GM12878 (cell line): Measurements from ENCODE around the gene SCYL1. TPM values are rescaled to one million over a fixed set of nuclear protein-coding genes. Genes with fewer than 3 reads are reported as not detected.
A peak's percentile ranks its signal among the peaks of the same experiment; 100 is the strongest.

Experiments used
- ATAC-seq: fragments of 200-7000 bp; cut with Tn5 transposase; 3 replicates; pipeline ENCODE4 v1.9.1; 2020; ENCODE audit warnings: mild to moderate bottlenecking, moderate library complexity
- BruUV-seq: library from RNA; stranded (reverse); fragments of 400-500 nt; replicated peaks from 2 replicates; lab custom pipeline; 2021; lab: Mats Ljungman, UMichigan
- CTCF ChIA-PET: fragments of 300-600 bp; sonication (Branson Sonifier 250); formaldehyde crosslinking; extraction: SDS; loops from one replicate; lab custom pipeline; 2021; ENCODE audit warnings: inconsistent platforms; lab: Yijun Ruan, JAX
- POLR2A ChIA-PET: fragments of 350-600 bp; formaldehyde crosslinking; extraction: SDS; loops from one replicate; lab custom pipeline; 2021; ENCODE audit warnings: inconsistent platforms; lab: Charles Lee
- RAD21 ChIA-PET: fragments of 300-600 bp; sonication (Branson Sonifier 250); formaldehyde crosslinking; loops from one replicate; lab custom pipeline; 2023; ENCODE audit warnings: antibody characterized with exemption; ENCODE audit not compliant: unreplicated experiment; lab: Charles Lee
- SMC1A ChIA-PET: fragments of 300-600 bp; sonication (Branson Sonifier 250); formaldehyde crosslinking; loops from one replicate; lab custom pipeline; 2023; ENCODE audit not compliant: unreplicated experiment, uncharacterized antibody; lab: Charles Lee
- DNase-seq: peaks from one replicate; pipeline ENCODE4 v3.0.0-alpha.2; 2011; ENCODE audit warnings: low read depth, low spot score
- FAIRE-seq: peaks from 3 replicates; lab custom pipeline; 2011; peaks lifted over from hg19 to GRCh38; lab: Jason Lieb, UNC
- H2AFZ ChIP-seq: 2 replicates; pipeline ENCODE4 v1.6.0; 2011; ENCODE audit warnings: low read depth, low read length, control low read depth; ENCODE audit not compliant: control insufficient read depth
- H3K27ac ChIP-seq: 2 replicates; pipeline ENCODE4 v1.5.1; 2011; ENCODE audit warnings: control low read depth; ENCODE audit not compliant: control insufficient read depth, insufficient read depth
- H3K27me3 ChIP-seq, 2 experiments: replicated peaks in 1 of 2; 2 replicates each; pipeline versions ENCODE4 v1.6.0 to v1.6.1; 2011; ENCODE audit warnings: low read length in 1 of 2; ENCODE audit not compliant: control insufficient read depth in 2 of 2, insufficient read depth in 2 of 2
- H3K36me3 ChIP-seq, 2 experiments: 2 replicates each; pipeline ENCODE4 v1.5.1; 2011; ENCODE audit warnings: low read length in 1 of 2; ENCODE audit not compliant: control insufficient read depth in 2 of 2, insufficient read depth in 2 of 2
- H3K4me1 ChIP-seq: 2 replicates; pipeline ENCODE4 v1.6.1; 2011; ENCODE audit warnings: mild to moderate bottlenecking, low read length, moderate library complexity, mixed read lengths; ENCODE audit not compliant: control insufficient read depth, insufficient read depth
- H3K4me2 ChIP-seq: 2 replicates; pipeline ENCODE4 v1.6.0; 2011; ENCODE audit warnings: control low read depth; ENCODE audit not compliant: control insufficient read depth, insufficient read depth
- H3K4me3 ChIP-seq: fragments of 200-600 bp; sonication (generic); 2 replicates; pipeline ENCODE4 v1.5.1; 2016
- H3K79me2 ChIP-seq: 2 replicates; pipeline ENCODE4 v1.6.0; 2011; ENCODE audit warnings: low read length; ENCODE audit not compliant: control insufficient read depth, insufficient read depth
- H3K9ac ChIP-seq: 2 replicates; pipeline ENCODE4 v1.8.0; 2011; ENCODE audit warnings: low read length, control low read depth, mixed read lengths; ENCODE audit not compliant: control insufficient read depth, insufficient read depth
- H3K9me3 ChIP-seq: replicated peaks from 3 replicates; pipeline ENCODE4 v1.5.1; 2011; ENCODE audit warnings: mild to moderate bottlenecking, low read length; ENCODE audit not compliant: control insufficient read depth, insufficient read depth
- H4K20me1 ChIP-seq: 2 replicates; pipeline ENCODE4 v1.6.0; 2011; ENCODE audit not compliant: control insufficient read depth, insufficient read depth
- BHLHE40 ChIP-seq, 2 experiments: fragments of 450-650 bp in 1 of 2; IDR thresholded peaks; 2 replicates each; pipeline ENCODE4 v1.6.1; 2011 to 2017; ENCODE audit warnings: low read depth in 2 of 2, borderline replicate concordance in 1 of 2, improper control_type of control experiment in 1 of 2, low read length in 1 of 2, mild to moderate bottlenecking in 1 of 2
- EED ChIP-seq: sonication (generic); IDR thresholded peaks from 2 replicates; pipeline ENCODE4 v1.6.1; 2016; ENCODE audit warnings: antibody characterized with exemption, low read depth
- IKZF1 ChIP-seq: fragments of 450-650 bp; conservative IDR thresholded peaks from 2 replicates; pipeline ENCODE4 v1.6.1; 2017; ENCODE audit warnings: antibody characterized with exemption, mild to moderate bottlenecking
- MAX ChIP-seq: IDR thresholded peaks from 2 replicates; pipeline ENCODE4 v1.6.1; 2012; ENCODE audit warnings: low read depth, low read length, improper control_type of control experiment
- MYC ChIP-seq: IDR thresholded peaks from 2 replicates; pipeline ENCODE4 v1.6.1; 2011; ENCODE audit warnings: mild to moderate bottlenecking, low read length, moderate library complexity, inconsistent platforms; ENCODE audit not compliant: insufficient read depth, insufficient replicate concordance, insufficient read length, severe bottlenecking
- PML ChIP-seq: IDR thresholded peaks from 2 replicates; pipeline ENCODE4 v1.6.1; 2012; ENCODE audit warnings: low read length, inconsistent platforms
- POLR2A ChIP-seq: IDR thresholded peaks from 2 replicates; pipeline ENCODE4 v1.6.1; 2011; ENCODE audit warnings: low read depth, mild to moderate bottlenecking, low read length
- RAD51 ChIP-seq: fragments of 450-650 bp; IDR thresholded peaks from 2 replicates; pipeline ENCODE4 v1.6.1; 2016; ENCODE audit warnings: moderate library complexity, mild to moderate bottlenecking, inconsistent platforms
- RELB ChIP-seq: fragments of 450-650 bp; IDR thresholded peaks from 2 replicates; pipeline ENCODE4 v1.6.1; 2017; ENCODE audit warnings: low read depth, mild to moderate bottlenecking, moderate library complexity
- SIN3A ChIP-seq: IDR thresholded peaks from 2 replicates; pipeline ENCODE4 v1.6.1; 2012; ENCODE audit warnings: low read depth, low read length, improper control_type of control experiment
- ZNF207 ChIP-seq: fragments of 450-650 bp; IDR thresholded peaks from 2 replicates; pipeline ENCODE4 v1.6.1; 2014; ENCODE audit warnings: antibody characterized with exemption, mild to moderate bottlenecking, borderline replicate concordance
- WGBS: methylation state at CpG from one replicate; pipeline ENCODE4 v1.1.6; 2016; ENCODE audit warnings: low lambda C conversion rate; ENCODE audit not compliant: insufficient replicate concordance, insufficient coverage; ENCODE audit errors: missing lambda C conversion rate; 5-methylcytosine and 5-hydroxymethylcytosine counted together
- in situ Hi-C: fragments of 300-500 bp; cut with MboI; formaldehyde crosslinking; loops from 9 replicates; pipeline ENCODE4 v1.14.3; 2018; ENCODE audit warnings: mixed read lengths
- intact Hi-C: fragments of 100-400 bp; cut with micrococcal nuclease; formaldehyde crosslinking; loops from one replicate; pipeline ENCODE4 v1.14.2; 2022; ENCODE audit not compliant: unreplicated experiment
- polyA plus RNA-seq, 11 experiments: library from polyadenylated mRNA; depleted of rRNA in 4 of 11; unstranded in 6 of 11; stranded (reverse) in 5 of 11; fragments of >200 nt; fragmentation: Nextera tagmentation in 4 of 11; fragmentation: Illumina TruSeq in 1 of 11; extraction: Ambion mirVana in 4 of 11; extraction: Trizol in 1 of 11; gene quantifications; 1 replicate in 1 of 11; 2 replicates in 10 of 11; pipeline versions ENCODE4 v1.2.1 to v1.2.3, GENCODE V29; 2011 to 2016; ENCODE audit warnings: inconsistent platforms in 2 of 11, missing spikeins in 2 of 11, low read depth in 1 of 11
- total RNA-seq, 4 experiments: library from RNA; depleted of rRNA in 3 of 4; stranded (reverse); fragments of >200 nt in 3 of 4; fragmentation: Illumina TruSeq in 1 of 4; extraction: Trizol in 1 of 4; gene quantifications; 2 replicates each; pipeline versions ENCODE4 v1.2.1 to v1.2.3, GENCODE V29; 2013 to 2021
- TF ChIP-seq, protein P1 (sequence below): IDR thresholded peaks from 2 replicates; pipeline ENCODE4 v1.6.1; 2011; ENCODE audit warnings: borderline replicate concordance, low read depth, mild to moderate bottlenecking, moderate library complexity, mixed read lengths, low read length; ENCODE audit not compliant: insufficient read depth; ENCODE audit errors: extremely low read length
- TF ChIP-seq, protein P2 (sequence below): fragments of 450-650 bp; formaldehyde crosslinking; IDR thresholded peaks from 2 replicates; pipeline ENCODE4 v1.4.0; 2022; ENCODE audit warnings: mild to moderate bottlenecking, moderate library complexity

SCYL1 gene
- total and polyA plus RNA-seq, 10 of the 15 experiments (the other 5 are each of a cell fraction or from before 2014, with no cell fraction given) = 0.80 to 82.7 (median 51.2) TPM

DNA sequence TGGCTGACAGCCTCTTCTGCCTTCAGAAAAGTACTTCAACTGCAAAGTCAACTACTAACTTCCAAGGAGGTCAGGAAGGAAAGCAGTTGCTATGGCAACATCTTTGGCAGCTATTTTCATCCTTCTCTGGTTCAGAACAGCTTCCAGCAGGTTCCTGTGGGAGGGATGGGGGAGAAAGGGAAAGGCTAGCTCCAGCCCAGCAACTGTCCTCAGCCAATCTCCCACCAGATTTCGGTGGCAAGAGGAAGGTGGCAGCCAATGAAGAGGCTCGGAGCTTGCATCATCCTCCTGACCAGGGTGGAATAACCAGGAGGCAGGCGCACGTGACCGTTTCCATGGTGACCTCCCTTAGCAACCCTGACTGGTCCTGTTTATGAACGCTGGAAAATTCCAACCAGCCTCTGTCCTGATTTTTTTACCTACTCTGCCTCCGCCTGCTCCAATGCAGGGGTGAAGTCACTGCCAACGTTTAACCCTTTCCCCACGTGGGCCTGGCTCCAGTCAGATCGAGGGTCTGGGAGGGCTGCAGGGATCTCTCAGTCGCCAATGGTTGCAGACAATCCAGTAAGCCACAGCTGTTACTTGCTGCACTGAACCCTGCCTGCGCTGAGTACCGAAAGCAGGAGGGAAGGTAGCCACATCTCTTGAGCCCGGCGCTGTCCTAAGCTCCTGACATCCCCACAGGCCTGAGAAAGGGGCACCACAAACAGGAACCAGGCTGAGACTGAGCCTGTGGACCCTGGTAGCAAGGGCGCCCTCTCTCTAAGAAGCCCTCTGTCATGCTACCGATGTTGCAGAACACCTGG lies 37.2 kb upstream of the SCYL1 start (continued):
- no peak for TF ChIP-seq ZNF207
- peak; percentile 21; the same call in 1 of the 2 replicates for TF ChIP-seq IKZF1
- TF ChIP-seq MAX = peak; percentile 49; the same call in 1 of the 2 replicates
- no peak for TF ChIP-seq RELB
- TF ChIP-seq EED = peak; percentile 66; the same call in 1 of the 2 replicates
- TF ChIP-seq RAD51 = peak; percentile 92

GRCh38 chr11:65488273-65489034 lies 36.4 kb upstream of the SCYL1 start:
- H3K4me2 ChIP-seq = peak overlapping the region; percentile 87
- H3K9ac ChIP-seq = peak overlapping the region; percentile 8
- SMC1A ChIA-PET = interaction anchor here (1.3 to 15.8 kb wide), 6 partner anchors 10 to 72 kb away, joined by 4 to 146 read pairs (median 20); partner anchors contain the start of gene MALAT1
- peak overlapping the region; percentile 15; the same call in 1 of the 2 replicates for H3K4me3 ChIP-seq
- no TSS peak for BruUV-seq
- 58% methylated on average over 10 of the region's 10 CpGs for WGBS
- in situ Hi-C loops = no loop called here
- RAD21 ChIA-PET = interaction anchor here (0.7 to 3.2 kb wide), 8 partner anchors 9 to 72 kb away, joined by 3 to 29 read pairs (median 6); partner anchors contain the start of gene MALAT1
- intact Hi-C loops = no loop called here
- H3K9me3 ChIP-seq = no peaks in the 10 kb centered on the region
- POLR2A ChIA-PET = interaction anchor here (0.6 to 16.2 kb wide), 7 partner anchors 8 to 69 kb away, joined by 3 to 429 read pairs (median 14); partner anchors contain the start of gene MALAT1
- FAIRE-seq (no peak), DNase-seq (no peak), ATAC-seq (peak; percentile 17)
- H3K27me3 ChIP-seq = no peaks in the 10 kb centered on the region
- no peaks in the 10 kb centered on the region for H4K20me1 ChIP-seq
- peaks cover 69% of the 10 kb centered on the region for H3K4me1 ChIP-seq
- H3K36me3 ChIP-seq = no peaks in the 10 kb centered on the region
- CTCF ChIA-PET = interaction anchor here (0.5 to 27.9 kb wide), 5 partner anchors 9 to 171 kb away, joined by 3 to 728 read pairs (median 4); partner anchors contain the start of gene MALAT1
- H3K27ac ChIP-seq = peak overlapping the region; percentile 62
- H2AFZ ChIP-seq = peak overlapping the region; percentile 52
- H3K79me2 ChIP-seq = peaks cover 22% of the 10 kb centered on the region
- TF ChIP-seq MYC = no peak
- no peak for TF ChIP-seq POLR2A
- no peak for TF ChIP-seq PML
- no peak for TF ChIP-seq SIN3A
- TF ChIP-seq, protein P1, sequence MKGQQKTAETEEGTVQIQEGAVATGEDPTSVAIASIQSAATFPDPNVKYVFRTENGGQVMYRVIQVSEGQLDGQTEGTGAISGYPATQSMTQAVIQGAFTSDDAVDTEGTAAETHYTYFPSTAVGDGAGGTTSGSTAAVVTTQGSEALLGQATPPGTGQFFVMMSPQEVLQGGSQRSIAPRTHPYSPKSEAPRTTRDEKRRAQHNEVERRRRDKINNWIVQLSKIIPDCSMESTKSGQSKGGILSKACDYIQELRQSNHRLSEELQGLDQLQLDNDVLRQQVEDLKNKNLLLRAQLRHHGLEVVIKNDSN = no peak
- TF ChIP-seq BHLHE40 (IDR thresholded peaks at IDR 0.05; ENCODE audit: borderline replicate concordance in 1 of 2, low read depth in 2 of 2, low read length in 1 of 2) = peak; percentile 58 to 80; a peak in 3 of 4 replicates
- TF ChIP-seq, protein P2, sequence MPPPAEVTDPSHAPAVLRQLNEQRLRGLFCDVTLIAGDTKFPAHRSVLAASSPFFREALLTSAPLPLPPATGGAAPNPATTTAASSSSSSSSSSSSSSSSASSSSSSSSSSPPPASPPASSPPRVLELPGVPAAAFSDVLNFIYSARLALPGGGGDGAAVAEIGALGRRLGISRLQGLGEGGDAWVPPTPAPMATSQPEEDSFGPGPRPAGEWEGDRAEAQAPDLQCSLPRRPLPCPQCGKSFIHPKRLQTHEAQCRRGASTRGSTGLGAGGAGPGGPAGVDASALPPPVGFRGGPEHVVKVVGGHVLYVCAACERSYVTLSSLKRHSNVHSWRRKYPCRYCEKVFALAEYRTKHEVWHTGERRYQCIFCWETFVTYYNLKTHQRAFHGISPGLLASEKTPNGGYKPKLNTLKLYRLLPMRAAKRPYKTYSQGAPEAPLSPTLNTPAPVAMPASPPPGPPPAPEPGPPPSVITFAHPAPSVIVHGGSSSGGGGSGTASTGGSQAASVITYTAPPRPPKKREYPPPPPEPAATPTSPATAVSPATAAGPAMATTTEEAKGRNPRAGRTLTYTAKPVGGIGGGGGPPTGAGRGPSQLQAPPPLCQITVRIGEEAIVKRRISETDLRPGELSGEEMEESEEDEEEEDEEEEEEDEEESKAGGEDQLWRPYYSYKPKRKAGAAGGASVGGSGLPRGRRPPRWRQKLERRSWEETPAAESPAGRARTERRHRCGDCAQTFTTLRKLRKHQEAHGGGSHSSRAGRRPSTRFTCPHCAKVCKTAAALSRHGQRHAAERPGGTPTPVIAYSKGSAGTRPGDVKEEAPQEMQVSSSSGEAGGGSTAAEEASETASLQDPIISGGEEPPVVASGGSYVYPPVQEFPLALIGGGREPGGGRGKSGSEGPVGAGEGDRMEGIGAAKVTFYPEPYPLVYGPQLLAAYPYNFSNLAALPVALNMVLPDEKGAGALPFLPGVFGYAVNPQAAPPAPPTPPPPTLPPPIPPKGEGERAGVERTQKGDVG (CRISPR knock-in tag) = no peak
